ENCODE data around the gene KLK10.
"Not testable (repeated sequence)": the region's sequence is repeated elsewhere in the genome, so short reads cannot be mapped to it uniquely, and the experiment has no call there.

Gene KLK10

GRCh38 chr19:50979758-50980157 is 39.8 kb downstream of the KLK10 start:
- no peak for TF ChIP-seq CTCF (IDR thresholded peaks at IDR 0.05; ENCODE audit: borderline replicate concordance, insufficient read depth, low read depth, low read length)
- no peak overlapping the region for H3K4me3 ChIP-seq (ENCODE audit: low read depth, low read length)

- H3K4me3 ChIP-seq (ENCODE audit: low read depth, low read length): no peak overlapping the region
- TF ChIP-seq CTCF (IDR thresholded peaks at IDR 0.05; ENCODE audit: borderline replicate concordance, insufficient read depth, low read depth, low read length): no peak
Measured at GRCh38 chr19:50978772-50979390, 40.6 kb downstream of the KLK10 start.

- no peak overlapping the region for H3K4me3 ChIP-seq (ENCODE audit: low read depth, low read length)
- TF ChIP-seq CTCF (IDR thresholded peaks at IDR 0.05; ENCODE audit: borderline replicate concordance, insufficient read depth, low read depth, low read length): no peak
Measured at GRCh38 chr19:50977626-50978025, 41.9 kb downstream of the KLK10 start.

- TF ChIP-seq CTCF (IDR thresholded peaks at IDR 0.05; ENCODE audit: borderline replicate concordance, insufficient read depth, low read depth, low read length): no peak
- no peak overlapping the region for H3K4me3 ChIP-seq (ENCODE audit: low read depth, low read length)
Measured at GRCh38 chr19:50975766-50976165, 43.7 kb downstream of the KLK10 start.

GRCh38 chr19:50974702-50975556 is 44.6 kb downstream of the KLK10 start:
- no peak overlapping the region for H3K4me3 ChIP-seq (ENCODE audit: low read depth, low read length)
- TF ChIP-seq CTCF (IDR thresholded peaks at IDR 0.05; ENCODE audit: borderline replicate concordance, insufficient read depth, low read depth, low read length): no peak

GRCh38 chr19:50972795-50973376 is 46.6 kb downstream of the KLK10 start:
- no peak for TF ChIP-seq CTCF (IDR thresholded peaks at IDR 0.05; ENCODE audit: borderline replicate concordance, insufficient read depth, low read depth, low read length)
- no peak overlapping the region for H3K4me3 ChIP-seq (ENCODE audit: low read depth, low read length)

- H3K4me3 ChIP-seq (ENCODE audit: low read depth, low read length): not testable (repeated sequence)
Measured at GRCh38 chr19:50969810-50970209, 49.7 kb downstream of the KLK10 start.
